Vagina (tissue), 2 donors: ENCODE data around the gene ATR. TPM values are rescaled to one million over a fixed set of nuclear protein-coding genes. Genes with fewer than 3 reads are reported as not detected.

Source experiments
- DNase-seq, 2 donors: peaks; one replicate each; pipeline ENCODE4 v3.0.0-alpha.2; 2017; ENCODE audit errors: extremely low spot score in 2 of 2
- H3K27ac ChIP-seq: fragments of 200-600 bp; sonication (generic); one replicate; pipeline ENCODE4 v1.5.1; 2019
- H3K27me3 ChIP-seq: fragments of 200-600 bp; sonication (generic); one replicate; pipeline ENCODE4 v1.5.1; 2019
- H3K36me3 ChIP-seq, 2 donors: fragments of 200-600 bp; sonication (generic); one replicate each; pipeline ENCODE4 v1.5.1; 2017 to 2019
- H3K4me1 ChIP-seq: fragments of 200-600 bp; sonication (generic); one replicate; pipeline ENCODE4 v1.5.1; 2019
- H3K4me3 ChIP-seq, 2 donors: fragments of 200-600 bp; sonication (generic); 1 replicate in 1 of 2; 2 replicates in 1 of 2; pipeline ENCODE4 v1.5.1; 2016 to 2019
- H3K9me3 ChIP-seq: fragments of 200-600 bp; sonication (generic); one replicate; pipeline ENCODE4 v1.5.1; 2019
- CTCF ChIP-seq, 3 experiments: fragments of 450-650 bp in 2 of 3; fragments of 200-600 bp in 1 of 3; sonication (generic) in 1 of 3; IDR thresholded peaks; one replicate each; pipeline ENCODE4 v1.5.1; 2017 to 2019; ENCODE audit warnings: antibody characterized with exemption in 3 of 3, mild to moderate bottlenecking in 2 of 3, moderate library complexity in 2 of 3
- POLR2A ChIP-seq, 2 donors: fragments of 450-650 bp; IDR thresholded peaks; one replicate each; pipeline ENCODE4 v1.6.1; 2017; ENCODE audit warnings: antibody characterized with exemption in 2 of 2, mild to moderate bottlenecking in 2 of 2, moderate library complexity in 2 of 2
- POLR2AphosphoS5 ChIP-seq, 2 donors: sonication (generic); formaldehyde crosslinking; IDR thresholded peaks; one replicate each; pipeline ENCODE4 v1.9.0; 2017; ENCODE audit warnings: antibody characterized with exemption in 2 of 2, mild to moderate bottlenecking in 2 of 2, low read depth in 1 of 2; ENCODE audit not compliant: insufficient read depth in 1 of 2
- intact Hi-C: fragments of 100-400 bp; cut with DNase I; formaldehyde crosslinking; loops from one replicate; pipeline ENCODE4 v1.15.1; 2023
- total RNA-seq: library from RNA; depleted of rRNA; stranded (reverse); fragments of >200 nt; gene quantifications from one replicate; pipeline ENCODE4 v1.2.3, GENCODE V29; 2016

ATR gene
- total RNA-seq, 1 donor from 2014 or later: 22.6 TPM

GRCh38 chr3:142436951-142437585, 141.5 kb downstream of the ATR start:
- Histone ChIP-seq H3K27ac (no peak overlapping the region), H3K9me3 (no peaks in the 10 kb centered on the region), H3K27me3 (no peaks in the 10 kb centered on the region), H3K36me3 (peaks cover 0 to 5% of the 10 kb centered on the region in 2 donors), H3K4me1 (peaks cover 39% of the 10 kb centered on the region), H3K4me3 (no peak overlapping the region)
- intact Hi-C loops: no loop called here
- no peak for TF ChIP-seq CTCF (IDR thresholded peaks at IDR 0.05)
- no peak for TF ChIP-seq POLR2AphosphoS5 (IDR thresholded peaks at IDR 0.05; ENCODE audit: insufficient read depth in 1 of 2, low read depth in 1 of 2)
- TF ChIP-seq POLR2A (IDR thresholded peaks at IDR 0.05): no peak
- no peak for DNase-seq

- H3K36me3 ChIP-seq: peaks cover 0 to 25% of the 10 kb centered on the region in 2 donors
- H3K9me3 ChIP-seq: no peaks in the 10 kb centered on the region
- H3K4me3 ChIP-seq: no peak overlapping the region
- H3K27me3 ChIP-seq: no peaks in the 10 kb centered on the region
- no peak overlapping the region for H3K27ac ChIP-seq
- DNase-seq: no peak
- intact Hi-C loops: no loop called here
- TF ChIP-seq POLR2A (IDR thresholded peaks at IDR 0.05) (no peak), CTCF (IDR thresholded peaks at IDR 0.05) (no peak), POLR2AphosphoS5 (IDR thresholded peaks at IDR 0.05; ENCODE audit: insufficient read depth in 1 of 2, low read depth in 1 of 2) (no peak)
- peaks cover 17% of the 10 kb centered on the region for H3K4me1 ChIP-seq
Measured at GRCh38 chr3:142434503-142434902, 144.0 kb downstream of the ATR start.

- no peak for DNase-seq
- no peak overlapping the region for H3K27ac ChIP-seq
- intact Hi-C loops: no loop called here
- peaks cover 7% of the 10 kb centered on the region for H3K4me1 ChIP-seq
- no peaks in the 10 kb centered on the region for H3K9me3 ChIP-seq
- peaks cover 0 to 29% of the 10 kb centered on the region in 2 donors for H3K36me3 ChIP-seq
- H3K27me3 ChIP-seq: no peaks in the 10 kb centered on the region
- no peak for TF ChIP-seq CTCF (IDR thresholded peaks at IDR 0.05)
- no peak for TF ChIP-seq POLR2AphosphoS5 (IDR thresholded peaks at IDR 0.05; ENCODE audit: insufficient read depth in 1 of 2, low read depth in 1 of 2)
- TF ChIP-seq POLR2A (IDR thresholded peaks at IDR 0.05): no peak
- H3K4me3 ChIP-seq: no peak overlapping the region
Measured at GRCh38 chr3:142433110-142433509, 145.4 kb downstream of the ATR start.

GRCh38 chr3:142429582-142429981, 149.0 kb downstream of the ATR start:
- Histone ChIP-seq H3K4me3 (no peak overlapping the region), H3K27ac (no peak overlapping the region), H3K27me3 (no peaks in the 10 kb centered on the region), H3K4me1 (no peaks in the 10 kb centered on the region), H3K36me3 (peaks cover 0 to 33% of the 10 kb centered on the region in 2 donors), H3K9me3 (no peaks in the 10 kb centered on the region)
- intact Hi-C loops: no loop called here
- no peak for TF ChIP-seq CTCF (IDR thresholded peaks at IDR 0.05)
- no peak for TF ChIP-seq POLR2AphosphoS5 (IDR thresholded peaks at IDR 0.05; ENCODE audit: insufficient read depth in 1 of 2, low read depth in 1 of 2)
- TF ChIP-seq POLR2A (IDR thresholded peaks at IDR 0.05): no peak
- no peak for DNase-seq

- no peak overlapping the region for H3K27ac ChIP-seq
- no peak overlapping the region for H3K4me3 ChIP-seq
- H3K9me3 ChIP-seq: no peaks in the 10 kb centered on the region
- intact Hi-C loops: no loop called here
- no peak for DNase-seq
- peaks cover 0 to 41% of the 10 kb centered on the region in 2 donors for H3K36me3 ChIP-seq
- H3K4me1 ChIP-seq: no peaks in the 10 kb centered on the region
- no peak for TF ChIP-seq POLR2AphosphoS5 (IDR thresholded peaks at IDR 0.05; ENCODE audit: insufficient read depth in 1 of 2, low read depth in 1 of 2)
- no peaks in the 10 kb centered on the region for H3K27me3 ChIP-seq
Measured at GRCh38 chr3:142424754-142425153, 153.8 kb downstream of the ATR start.
